Activated CD4-positive, alpha-beta memory T cell treated with anti-CD3 and anti-CD28 coated beads for 36 hours (primary cell): ENCODE data around the gene SLC51A. TPM values are rescaled to one million over a fixed set of nuclear protein-coding genes. Genes with fewer than 3 reads are reported as not detected.

Experiments
- CTCF ChIA-PET: fragments of 350-600 bp; sonication (Branson Sonifier 250); formaldehyde crosslinking; loops from one replicate; lab custom pipeline; 2021; ENCODE audit warnings: antibody characterized with exemption, inconsistent platforms; lab: Charles Lee
- POLR2A ChIA-PET: fragments of 350-600 bp; sonication (Branson Sonifier 250); formaldehyde crosslinking; loops from one replicate; lab custom pipeline; 2021; ENCODE audit warnings: antibody characterized with exemption; lab: Charles Lee
- DNase-seq: peaks from one replicate; pipeline ENCODE4 v3.0.0-alpha.2; 2020
- H3K27ac Mint-ChIP-seq: one replicate; pipeline ENCODE4 v1.8.0; 2021; ENCODE audit warnings: mixed read lengths
- H3K27me3 Mint-ChIP-seq: one replicate; pipeline ENCODE4 v1.8.0; 2021; ENCODE audit warnings: mixed read lengths
- H3K36me3 Mint-ChIP-seq: one replicate; pipeline ENCODE4 v1.8.0; 2021; ENCODE audit warnings: mixed read lengths
- H3K4me1 Mint-ChIP-seq: one replicate; pipeline ENCODE4 v1.8.0; 2021; ENCODE audit warnings: low read depth, mixed read lengths
- H3K4me3 Mint-ChIP-seq: one replicate; pipeline ENCODE4 v1.8.0; 2021; ENCODE audit warnings: mild to moderate bottlenecking, mixed read lengths
- H3K9me3 Mint-ChIP-seq: one replicate; pipeline ENCODE4 v1.8.0; 2021; ENCODE audit warnings: mixed read lengths
- intact Hi-C: fragments of 100-400 bp; cut with micrococcal nuclease; formaldehyde crosslinking; loops from one replicate; pipeline ENCODE4 v1.15.1; 2023
- total RNA-seq, 2 experiments: library from RNA; stranded (reverse); gene quantifications; one replicate each; pipeline ENCODE4 v1.2.3, GENCODE V29; 2021

SLC51A gene
- total RNA-seq, 2 experiments from 2014 or later, result not detected

- Mint-ChIP-seq H3K27me3 (no peaks in the 10 kb centered on the region), H3K27ac (peak overlapping the region; percentile 16), H3K9me3 (no peaks in the 10 kb centered on the region), H3K36me3 (peaks cover 6% of the 10 kb centered on the region), H3K4me1 (peaks cover 68% of the 10 kb centered on the region), H3K4me3 (no peak overlapping the region)
- ChIA-PET POLR2A (no interaction called here), CTCF (interaction anchor here (0.9 to 1.8 kb wide), 4 partner anchors 21 to 242 kb away, joined by 3 to 7 read pairs (median 4); partner anchors contain the start of gene DYNLT2B)
- intact Hi-C loops, result no loop called here
- DNase-seq, result peak; percentile 64
These were observed 64.5 kb downstream of the SLC51A start for GRCh38 chr3:196280689-196281440.

GRCh38 chr3:196281962-196282361 lies 65.6 kb downstream of the SLC51A start:
- intact Hi-C loops, result no loop called here
- Mint-ChIP-seq H3K27me3 (no peaks in the 10 kb centered on the region), H3K9me3 (no peaks in the 10 kb centered on the region), H3K27ac (no peak overlapping the region), H3K4me1 (peaks cover 77% of the 10 kb centered on the region), H3K36me3 (peaks cover 7% of the 10 kb centered on the region), H3K4me3 (no peak overlapping the region)
- CTCF ChIA-PET, result interaction anchor here (0.6 to 1.8 kb wide), 3 partner anchors 22 to 241 kb away, joined by 3 to 7 read pairs (median 3); no protein-coding TSS in a partner anchor
- POLR2A ChIA-PET, result interaction anchor here (0.8 kb wide), 1 partner anchor 12 kb away, joined by 3 read pairs; no protein-coding TSS in a partner anchor
- DNase-seq, result no peak

Other genes with a start within 250 kb of the SLC51A start
- gene TFRC, start 134.4 kb upstream of the SLC51A start, total RNA-seq, result 100 to 1,000 TPM; 341 to 347 TPM
- under 1 TPM in 1 of 2 experiments, not detected in 1; 0.36 TPM for gene ZDHHC19, start 5.1 kb upstream of the SLC51A start, total RNA-seq
- 10 to 100 TPM; 46.8 to 48.6 TPM for gene PCYT1A, start 71.2 kb downstream of the SLC51A start, total RNA-seq
- gene DYNLT2B, start 101.7 kb downstream of the SLC51A start, total RNA-seq, result 10 to 100 TPM; 15.8 to 17.1 TPM
- not detected for gene TM4SF19, start 121.9 kb downstream of the SLC51A start, total RNA-seq
- 10 to 100 TPM; 58.1 to 61.1 TPM for gene UBXN7, start 215.9 kb downstream of the SLC51A start, total RNA-seq